ENCODE measurements around the gene METTL16. TPM values are rescaled to one million over a fixed set of nuclear protein-coding genes. Genes with fewer than 3 reads are reported as not detected.
A peak's percentile ranks its signal among the peaks of the same experiment; 100 is the strongest.

METTL16 gene
- polyA plus RNA-seq, 1 experiment, result 16.9 TPM

GRCh38 chr17:2481760-2482159 is 29.9 kb downstream of the METTL16 start:
- ChIA-PET POLR2A (no interaction called here), CTCF (interaction anchor here (1.2 kb wide), 1 partner anchor 66 kb away, joined by 3 read pairs; no protein-coding TSS in a partner anchor)
- DNase-seq (ENCODE audit: low read depth, low spot score), result no peak
- H3K4me3 ChIP-seq (ENCODE audit: low read depth, low read length), result no peak overlapping the region
- no peaks in the 10 kb centered on the region for H3K27me3 ChIP-seq (ENCODE audit: control insufficient read depth, insufficient read depth, low read length)
- TF ChIP-seq, protein P1, sequence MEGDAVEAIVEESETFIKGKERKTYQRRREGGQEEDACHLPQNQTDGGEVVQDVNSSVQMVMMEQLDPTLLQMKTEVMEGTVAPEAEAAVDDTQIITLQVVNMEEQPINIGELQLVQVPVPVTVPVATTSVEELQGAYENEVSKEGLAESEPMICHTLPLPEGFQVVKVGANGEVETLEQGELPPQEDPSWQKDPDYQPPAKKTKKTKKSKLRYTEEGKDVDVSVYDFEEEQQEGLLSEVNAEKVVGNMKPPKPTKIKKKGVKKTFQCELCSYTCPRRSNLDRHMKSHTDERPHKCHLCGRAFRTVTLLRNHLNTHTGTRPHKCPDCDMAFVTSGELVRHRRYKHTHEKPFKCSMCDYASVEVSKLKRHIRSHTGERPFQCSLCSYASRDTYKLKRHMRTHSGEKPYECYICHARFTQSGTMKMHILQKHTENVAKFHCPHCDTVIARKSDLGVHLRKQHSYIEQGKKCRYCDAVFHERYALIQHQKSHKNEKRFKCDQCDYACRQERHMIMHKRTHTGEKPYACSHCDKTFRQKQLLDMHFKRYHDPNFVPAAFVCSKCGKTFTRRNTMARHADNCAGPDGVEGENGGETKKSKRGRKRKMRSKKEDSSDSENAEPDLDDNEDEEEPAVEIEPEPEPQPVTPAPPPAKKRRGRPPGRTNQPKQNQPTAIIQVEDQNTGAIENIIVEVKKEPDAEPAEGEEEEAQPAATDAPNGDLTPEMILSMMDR (IDR thresholded peaks at IDR 0.05; ENCODE audit: low read depth, low read length), result no peak
- no peaks in the 10 kb centered on the region for H3K9me3 ChIP-seq (ENCODE audit: control insufficient read depth, insufficient read depth, low read length)
- no peak overlapping the region for H3K27ac ChIP-seq (ENCODE audit: low read depth, low read length)

GRCh38 chr17:2478458-2478857 is 33.2 kb downstream of the METTL16 start:
- TF ChIP-seq, protein P1 (IDR thresholded peaks at IDR 0.05; ENCODE audit: low read depth, low read length), result no peak
- no peak for DNase-seq (ENCODE audit: low read depth, low spot score)
- Histone ChIP-seq H3K9me3 (ENCODE audit: control insufficient read depth, insufficient read depth, low read length) (no peaks in the 10 kb centered on the region), H3K27me3 (ENCODE audit: control insufficient read depth, insufficient read depth, low read length) (no peaks in the 10 kb centered on the region), H3K27ac (ENCODE audit: low read depth, low read length) (no peak overlapping the region), H3K4me3 (ENCODE audit: low read depth, low read length) (no peak overlapping the region)
- ChIA-PET POLR2A (no interaction called here), CTCF (no interaction called here)

- Histone ChIP-seq H3K27me3 (ENCODE audit: control insufficient read depth, insufficient read depth, low read length) (no peaks in the 10 kb centered on the region), H3K9me3 (ENCODE audit: control insufficient read depth, insufficient read depth, low read length) (no peaks in the 10 kb centered on the region), H3K4me3 (ENCODE audit: low read depth, low read length) (no peak overlapping the region), H3K27ac (ENCODE audit: low read depth, low read length) (peak overlapping the region; percentile 2)
- POLR2A ChIA-PET, result no interaction called here
- CTCF ChIA-PET, result no interaction called here
- TF ChIP-seq, protein P1 (IDR thresholded peaks at IDR 0.05; ENCODE audit: low read depth, low read length), result no peak
- no peak for DNase-seq (ENCODE audit: low read depth, low spot score)
Observed at GRCh38 chr17:2475056-2475455, 36.6 kb downstream of the METTL16 start.

- H3K27me3 ChIP-seq (ENCODE audit: control insufficient read depth, insufficient read depth, low read length), result no peaks in the 10 kb centered on the region
- CTCF ChIA-PET, result no interaction called here
- H3K9me3 ChIP-seq (ENCODE audit: control insufficient read depth, insufficient read depth, low read length), result no peaks in the 10 kb centered on the region
- no peak for DNase-seq (ENCODE audit: low read depth, low spot score)
- H3K4me3 ChIP-seq (ENCODE audit: low read depth, low read length), result no peak overlapping the region
- POLR2A ChIA-PET, result no interaction called here
- TF ChIP-seq, protein P1 (IDR thresholded peaks at IDR 0.05; ENCODE audit: low read depth, low read length), result no peak
- no peak overlapping the region for H3K27ac ChIP-seq (ENCODE audit: low read depth, low read length)
Observed at GRCh38 chr17:2474371-2474770, 37.3 kb downstream of the METTL16 start.

DNA sequence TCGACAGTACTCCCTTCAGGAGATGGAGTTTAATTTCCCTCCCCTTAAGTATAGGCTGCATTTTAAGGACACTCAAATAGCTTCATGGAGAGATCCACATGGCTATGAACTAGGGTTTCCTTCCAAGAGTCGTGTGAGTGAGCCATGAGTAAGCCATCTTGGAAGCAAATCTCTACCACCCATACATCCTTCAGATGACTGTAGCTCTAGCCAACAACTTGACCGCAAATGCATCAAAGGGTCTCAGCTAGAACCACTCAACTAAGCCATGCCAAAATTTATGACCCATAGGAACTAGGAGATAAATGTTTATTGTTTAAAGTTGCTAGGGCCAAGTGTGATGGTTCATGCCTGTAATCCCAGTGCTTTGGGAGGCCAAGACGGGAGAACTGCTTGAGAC is 43.4 kb downstream of the METTL16 start:
- TF ChIP-seq, protein P1 (IDR thresholded peaks at IDR 0.05; ENCODE audit: low read depth, low read length), result no peak
- Histone ChIP-seq H3K4me3 (ENCODE audit: low read depth, low read length) (no peak overlapping the region), H3K9me3 (ENCODE audit: control insufficient read depth, insufficient read depth, low read length) (no peaks in the 10 kb centered on the region), H3K27ac (ENCODE audit: low read depth, low read length) (no peak overlapping the region), H3K27me3 (ENCODE audit: control insufficient read depth, insufficient read depth, low read length) (no peaks in the 10 kb centered on the region)
- CTCF ChIA-PET, result interaction anchor here (0.8 kb wide), 1 partner anchor 10 kb away, joined by 3 read pairs; no protein-coding TSS in a partner anchor
- POLR2A ChIA-PET, result interaction anchor here (1.2 kb wide), 1 partner anchor 9 kb away, joined by 11 read pairs; no protein-coding TSS in a partner anchor
- DNase-seq (ENCODE audit: low read depth, low spot score), result peak; percentile 87
